GM12873 (cell line): ENCODE measurements around the gene AUTS2.

Experiments
- TF ChIP-seq, protein P1 (sequence below): IDR thresholded peaks from 2 replicates; pipeline ENCODE4 v1.5.1; 2012; ENCODE audit warnings: low read depth, mild to moderate bottlenecking, moderate library complexity, low read length, control low read depth; ENCODE audit not compliant: insufficient read depth; ENCODE audit errors: missing control alignments

AUTS2 gene

DNA sequence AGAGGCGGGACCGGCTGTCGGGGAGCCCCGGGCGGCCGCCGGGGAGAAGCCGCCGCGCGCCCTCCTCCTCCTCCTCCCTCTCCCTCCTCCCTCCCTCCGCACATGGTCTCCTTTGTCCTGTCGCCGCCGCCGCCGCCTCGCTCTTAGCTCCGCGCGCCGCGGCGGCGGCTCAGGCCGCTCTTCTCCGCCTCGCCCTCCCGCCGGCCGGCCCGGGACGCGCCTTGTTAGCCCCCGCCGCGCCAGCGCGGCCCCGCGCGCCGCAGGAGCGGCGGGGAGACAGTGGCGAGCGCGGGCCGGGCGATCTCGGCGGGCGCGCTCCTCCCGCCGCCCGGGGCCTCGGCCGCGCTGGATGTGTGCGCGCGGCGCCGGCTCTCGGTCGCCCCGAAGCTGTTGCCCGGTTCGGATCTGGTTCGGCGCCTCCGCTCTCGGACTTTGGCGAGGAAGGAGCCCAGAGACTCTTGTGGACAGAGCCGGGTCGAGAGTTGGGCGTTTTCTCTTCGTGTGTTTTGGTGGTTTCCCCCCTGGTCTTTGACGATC lies 1096.2 kb downstream of the AUTS2 start:
- TF ChIP-seq, protein P1, sequence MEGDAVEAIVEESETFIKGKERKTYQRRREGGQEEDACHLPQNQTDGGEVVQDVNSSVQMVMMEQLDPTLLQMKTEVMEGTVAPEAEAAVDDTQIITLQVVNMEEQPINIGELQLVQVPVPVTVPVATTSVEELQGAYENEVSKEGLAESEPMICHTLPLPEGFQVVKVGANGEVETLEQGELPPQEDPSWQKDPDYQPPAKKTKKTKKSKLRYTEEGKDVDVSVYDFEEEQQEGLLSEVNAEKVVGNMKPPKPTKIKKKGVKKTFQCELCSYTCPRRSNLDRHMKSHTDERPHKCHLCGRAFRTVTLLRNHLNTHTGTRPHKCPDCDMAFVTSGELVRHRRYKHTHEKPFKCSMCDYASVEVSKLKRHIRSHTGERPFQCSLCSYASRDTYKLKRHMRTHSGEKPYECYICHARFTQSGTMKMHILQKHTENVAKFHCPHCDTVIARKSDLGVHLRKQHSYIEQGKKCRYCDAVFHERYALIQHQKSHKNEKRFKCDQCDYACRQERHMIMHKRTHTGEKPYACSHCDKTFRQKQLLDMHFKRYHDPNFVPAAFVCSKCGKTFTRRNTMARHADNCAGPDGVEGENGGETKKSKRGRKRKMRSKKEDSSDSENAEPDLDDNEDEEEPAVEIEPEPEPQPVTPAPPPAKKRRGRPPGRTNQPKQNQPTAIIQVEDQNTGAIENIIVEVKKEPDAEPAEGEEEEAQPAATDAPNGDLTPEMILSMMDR = no peak

DNA sequence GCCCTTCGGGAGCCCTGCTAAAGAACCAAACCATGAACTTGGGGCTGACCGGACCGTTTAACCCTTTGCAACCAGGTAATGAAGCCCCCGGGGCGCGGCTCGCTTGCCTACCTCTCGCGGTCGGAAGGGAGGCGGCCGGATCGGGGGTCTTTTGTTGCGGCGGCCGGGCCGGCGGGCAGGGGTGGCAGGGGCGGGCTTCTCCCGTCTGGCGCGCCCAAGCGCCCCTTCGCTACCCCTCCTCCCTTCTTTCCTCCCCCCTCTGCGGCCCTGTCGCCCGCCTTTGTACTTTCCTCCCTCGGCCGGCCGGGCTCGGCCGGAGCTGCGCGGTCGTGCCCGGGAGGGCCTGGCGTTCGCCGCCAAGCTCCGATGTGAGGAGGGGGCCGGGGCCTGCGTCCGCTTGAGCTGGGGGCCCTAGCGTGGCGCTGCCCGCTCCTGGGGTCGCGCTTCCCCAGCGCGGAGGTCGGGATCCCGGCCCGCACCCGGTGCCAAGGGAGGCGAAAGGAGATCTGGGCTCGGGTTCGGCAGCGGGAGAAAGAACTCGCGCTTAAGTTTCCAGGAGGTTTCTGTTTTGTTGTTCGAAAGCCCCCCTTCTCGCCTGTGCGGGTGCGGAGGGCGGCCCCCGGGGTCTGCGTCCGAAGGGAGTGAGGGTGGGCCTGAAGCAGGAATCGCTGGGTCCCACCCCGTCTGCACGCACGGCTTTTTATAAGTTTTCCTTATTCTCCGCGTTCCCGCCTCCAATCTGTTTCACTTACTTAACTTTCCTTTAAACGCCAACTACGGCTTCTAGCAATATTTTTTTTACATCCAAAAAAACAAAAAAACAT lies 1096.9 kb downstream of the AUTS2 start:
- TF ChIP-seq, protein P1 = no peak

DNA sequence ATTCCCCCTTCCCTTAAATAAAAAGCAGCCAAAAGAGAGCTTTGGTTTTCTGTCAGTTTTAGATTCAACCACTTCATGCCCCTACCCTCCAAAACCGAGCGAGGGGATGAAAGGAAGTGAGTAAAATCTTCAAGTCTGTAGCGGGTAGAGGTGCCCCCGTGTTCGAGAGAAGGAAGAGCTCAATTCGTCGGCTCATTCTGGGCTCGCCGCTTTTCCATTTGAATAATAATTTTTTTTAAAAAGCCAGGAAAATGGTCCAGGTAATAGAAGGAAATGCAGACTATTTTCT lies 1097.5 kb downstream of the AUTS2 start:
- TF ChIP-seq, protein P1 = no peak

DNA sequence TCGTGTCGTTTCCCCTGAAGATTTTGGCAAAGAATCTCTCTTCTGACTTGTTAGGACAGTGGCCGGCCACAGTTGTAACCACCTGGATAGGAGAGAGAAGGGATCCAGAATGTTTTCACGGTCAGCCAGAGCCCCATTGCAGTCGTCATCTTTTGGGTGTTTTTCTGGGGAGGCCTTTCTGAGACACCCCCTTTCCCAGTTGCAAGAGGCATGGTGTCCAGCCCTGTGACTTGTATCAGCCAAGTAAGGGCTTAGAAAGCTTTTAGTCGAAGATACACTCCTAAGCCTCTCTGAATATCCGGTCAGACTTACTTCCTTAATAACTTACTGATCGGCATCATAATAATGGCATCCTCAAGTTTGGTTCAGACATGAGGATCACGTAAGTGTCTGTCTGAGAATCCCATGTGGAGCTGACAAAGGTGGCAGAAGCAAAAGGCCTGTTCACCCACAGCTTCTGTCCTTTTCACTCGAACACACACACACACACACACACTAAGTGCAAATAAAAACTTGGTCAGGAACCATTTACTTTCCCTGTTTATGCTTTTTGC lies 1098.0 kb downstream of the AUTS2 start:
- TF ChIP-seq, protein P1 = no peak

DNA sequence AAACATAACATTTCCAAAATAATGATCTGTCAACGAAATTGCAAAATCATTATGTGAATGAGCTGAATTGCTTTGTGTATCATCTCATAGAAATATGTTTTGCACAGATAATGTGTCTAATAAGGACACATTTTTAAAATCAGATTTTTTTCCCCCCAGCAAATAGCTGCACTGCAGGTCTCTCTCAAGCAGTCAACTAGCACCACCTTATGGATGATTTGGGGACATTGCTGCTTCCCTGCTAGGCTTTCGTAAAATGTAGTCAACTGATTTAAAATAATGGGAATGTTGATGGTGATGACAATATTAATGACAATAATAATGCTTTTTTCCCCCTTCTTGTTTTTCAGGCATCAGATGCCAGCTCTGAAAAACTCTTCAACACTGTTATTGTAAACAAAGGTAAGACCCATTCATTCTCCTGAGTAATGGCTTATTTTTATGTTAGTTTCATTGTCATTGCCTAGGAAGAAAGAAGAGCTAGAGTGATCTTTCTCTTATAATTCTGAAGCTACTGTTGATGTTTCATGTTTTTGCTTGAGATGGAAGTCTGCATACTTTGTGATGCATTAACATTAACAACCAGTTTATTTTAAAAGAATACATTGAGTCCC lies 1100.1 kb downstream of the AUTS2 start:
- TF ChIP-seq, protein P1 = peak; percentile 78

DNA sequence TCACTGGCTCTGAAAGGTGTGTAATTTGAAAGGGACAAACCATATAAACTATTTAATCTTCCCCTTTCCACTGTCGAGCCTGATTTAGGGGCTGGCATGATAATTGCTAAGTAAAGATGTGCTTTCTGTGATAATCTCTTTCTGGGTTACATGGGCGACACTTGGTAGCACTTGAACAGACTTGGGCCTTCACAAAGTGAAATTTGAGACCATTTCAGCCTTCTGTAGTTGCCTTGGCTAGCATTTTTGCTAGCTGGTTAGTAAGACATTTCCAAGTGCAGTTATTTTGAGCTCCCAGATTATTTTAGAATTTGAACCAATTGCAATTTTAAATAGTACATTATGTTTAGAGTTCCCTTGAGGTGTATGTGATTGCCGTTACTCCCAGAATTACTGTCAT lies 1101.0 kb downstream of the AUTS2 start:
- TF ChIP-seq, protein P1 = no peak
